ENCODE data around the gene PSME2. TPM values are rescaled to one million over a fixed set of nuclear protein-coding genes. Genes with fewer than 3 reads are reported as not detected.

Gene PSME2
- total and polyA plus RNA-seq, 2 of the 13 experiments (the other 11 are each of a cell fraction or from before 2014, with no cell fraction given) = 332 to 716 TPM

- peak; percentile 92 for TF ChIP-seq TEAD3 (CRISPR knock-in tag; optimal IDR thresholded peaks at IDR 0.05; ENCODE audit: borderline replicate concordance)
- peak; percentile 2; the same call in 1 of the 2 replicates for TF ChIP-seq PBX3 (CRISPR knock-in tag; IDR thresholded peaks at IDR 0.05; ENCODE audit: borderline replicate concordance)
- no peak for TF ChIP-seq NFATC3 (CRISPR knock-in tag; IDR thresholded peaks at IDR 0.05)
- peak; percentile 87; the same call in 1 of the 2 replicates for TF ChIP-seq ZNF710 (CRISPR knock-in tag; IDR thresholded peaks at IDR 0.05; ENCODE audit: borderline replicate concordance)
- peak; percentile 77; the same call in 1 of the 2 replicates for TF ChIP-seq ZNF891 (CRISPR knock-in tag; IDR thresholded peaks at IDR 0.05)
- no peak for TF ChIP-seq ZNF10 (CRISPR knock-in tag; IDR thresholded peaks at IDR 0.05; ENCODE audit: borderline replicate concordance, low read depth)
- peak; percentile 62; the same call in 1 of the 2 replicates for TF ChIP-seq SMARCC2 (IDR thresholded peaks at IDR 0.05)
- TF ChIP-seq MXD4 (CRISPR knock-in tag; IDR thresholded peaks at IDR 0.05) = no peak; the same call in none of the 2 replicates
- peak; percentile 93 for TF ChIP-seq SIX4 (CRISPR knock-in tag; IDR thresholded peaks at IDR 0.05)
- no peak for TF ChIP-seq NFIB (CRISPR knock-in tag; IDR thresholded peaks at IDR 0.05; ENCODE audit: borderline replicate concordance)
- peak; percentile 99 for TF ChIP-seq ZNF34 (CRISPR knock-in tag; IDR thresholded peaks at IDR 0.05; ENCODE audit: borderline replicate concordance)
- peak; percentile 100 for TF ChIP-seq ZNF619 (CRISPR knock-in tag; IDR thresholded peaks at IDR 0.05)
- no peak for TF ChIP-seq GABPA (IDR thresholded peaks at IDR 0.05; ENCODE audit: low read depth, low read length)
- no peak for TF ChIP-seq GABPA (CRISPR knock-in tag; IDR thresholded peaks at IDR 0.05; ENCODE audit: low read depth)
- TF ChIP-seq NR2F6 (IDR thresholded peaks at IDR 0.05) = peak; percentile 89
- peak; percentile 99 for TF ChIP-seq NR2F6 (CRISPR knock-in tag; IDR thresholded peaks at IDR 0.05)
- peak; percentile 95 for TF ChIP-seq YEATS2 (CRISPR knock-in tag; IDR thresholded peaks at IDR 0.05; ENCODE audit: borderline replicate concordance)
- TF ChIP-seq ZNF839 (CRISPR knock-in tag; IDR thresholded peaks at IDR 0.05; ENCODE audit: borderline replicate concordance) = peak; percentile 97; the same call in 1 of the 2 replicates
- peak; percentile 48; the same call in 1 of the 2 replicates for TF ChIP-seq MYNN (CRISPR knock-in tag; IDR thresholded peaks at IDR 0.05; ENCODE audit: low read depth)
- TF ChIP-seq ZNF234 (CRISPR knock-in tag; conservative IDR thresholded peaks at IDR 0.05) = peak; percentile 93
- TF ChIP-seq ARNT2 (CRISPR knock-in tag; IDR thresholded peaks at IDR 0.05; ENCODE audit: low read depth) = peak; percentile 97
- TF ChIP-seq ZBTB44 (CRISPR knock-in tag; IDR thresholded peaks at IDR 0.05) = peak; percentile 41; the same call in 1 of the 2 replicates
- TF ChIP-seq ZNF160 (CRISPR knock-in tag; IDR thresholded peaks at IDR 0.05) = peak; percentile 95
- TF ChIP-seq CBX2 (IDR thresholded peaks at IDR 0.05; ENCODE audit: low read depth, low read length) = 0 out of 2 replicates have a peak, but pooled peaks have one; percentile 31
- 0 out of 2 replicates have a peak, but pooled peaks have one; percentile 8 for TF ChIP-seq CBX2 (CRISPR knock-in tag; IDR thresholded peaks at IDR 0.05; ENCODE audit: low read depth)
- peak; percentile 97 for TF ChIP-seq THAP7 (CRISPR knock-in tag; IDR thresholded peaks at IDR 0.05)
Observed at GRCh38 chr14:24113801-24114531, 32.4 kb downstream of the PSME2 start (continued).
